Panc1 (cell line): ENCODE measurements around the gene SLC4A5. TPM values are rescaled to one million over a fixed set of nuclear protein-coding genes. Genes with fewer than 3 reads are reported as not detected.
A peak's percentile ranks its signal among the peaks of the same experiment; 100 is the strongest.

Experiments used
- ATAC-seq: fragments of 200-7000 bp; cut with Tn5 transposase; 2 replicates; pipeline ENCODE4 v1.9.1; 2020; ENCODE audit warnings: mild to moderate bottlenecking, moderate library complexity
- BruUV-seq: library from RNA; stranded (reverse); fragments of 400-500 nt; replicated peaks from 2 replicates; lab custom pipeline; 2021; lab: Mats Ljungman, UMichigan
- CTCF ChIA-PET: fragments of 300-600 bp; sonication (Branson Sonifier 250); formaldehyde crosslinking; loops from one replicate; lab custom pipeline; 2022; ENCODE audit warnings: antibody characterized with exemption; lab: Charles Lee
- POLR2A ChIA-PET: fragments of 300-600 bp; sonication (Branson Sonifier 250); formaldehyde crosslinking; loops from one replicate; lab custom pipeline; 2022; ENCODE audit warnings: antibody characterized with exemption; lab: Charles Lee
- DNase-seq: peaks from one replicate; pipeline ENCODE4 v3.0.0-alpha.2; 2010; ENCODE audit warnings: low read depth, low spot score
- H3K27ac ChIP-seq: 2 replicates; pipeline ENCODE4 v1.5.1; 2011; ENCODE audit warnings: mild to moderate bottlenecking, low read length, inconsistent platforms
- H3K27me3 ChIP-seq: fragments of 200-500 bp; sonication (Bioruptor generic); 2 replicates; pipeline ENCODE4 v1.6.0; 2014; ENCODE audit warnings: low read length, inconsistent platforms; ENCODE audit not compliant: control insufficient read depth, insufficient read depth
- H3K36me3 ChIP-seq: fragments of 200-500 bp; sonication (Bioruptor generic); 2 replicates; pipeline ENCODE4 v1.5.1; 2014; ENCODE audit warnings: inconsistent platforms, mild to moderate bottlenecking, low read length, moderate library complexity; ENCODE audit not compliant: control insufficient read depth, insufficient read depth
- H3K4me1 ChIP-seq: 2 replicates; pipeline ENCODE4 v1.5.1; 2011; ENCODE audit warnings: inconsistent platforms, mild to moderate bottlenecking, low read length, moderate library complexity; ENCODE audit not compliant: control insufficient read depth, insufficient read depth
- H3K4me3 ChIP-seq, 2 experiments: 2 replicates each; pipeline ENCODE4 v1.5.1; 2011 to 2012; ENCODE audit warnings: low read depth in 2 of 2, low read length in 2 of 2, mild to moderate bottlenecking in 2 of 2, inconsistent platforms in 1 of 2, moderate library complexity in 1 of 2
- H3K9me3 ChIP-seq: fragments of 200-500 bp; sonication (Bioruptor generic); 2 replicates; pipeline ENCODE4 v1.5.1; 2014; ENCODE audit warnings: low read depth, mild to moderate bottlenecking, inconsistent platforms, low read length, moderate library complexity; ENCODE audit not compliant: control insufficient read depth, insufficient read depth
- POLR2AphosphoS5 ChIP-seq: IDR thresholded peaks from 2 replicates; pipeline ENCODE4 v1.6.1; 2012; ENCODE audit warnings: mild to moderate bottlenecking, low read depth, low read length, moderate library complexity
- SIN3A ChIP-seq: IDR thresholded peaks from 2 replicates; pipeline ENCODE4 v1.6.1; 2012; ENCODE audit warnings: low read depth, mild to moderate bottlenecking, low read length, moderate library complexity, borderline replicate concordance; ENCODE audit not compliant: insufficient read depth
- TCF7L2 ChIP-seq: IDR thresholded peaks from 2 replicates; pipeline ENCODE4 v1.6.1; 2011; ENCODE audit warnings: mild to moderate bottlenecking, low read depth, low read length, inconsistent platforms
- in situ Hi-C: cut with HindIII; loops from 2 replicates; pipeline ENCODE4 v1.10.0; 2016; ENCODE audit warnings: low sequenced_read_pairs, low pct_unique_long_range_greater_than_20kb
- intact Hi-C: fragments of 100-400 bp; cut with micrococcal nuclease; formaldehyde crosslinking; loops from one replicate; pipeline ENCODE4 v1.10.0; 2022; ENCODE audit not compliant: unreplicated experiment
- total RNA-seq: library from RNA; stranded (reverse); gene quantifications from one replicate; pipeline ENCODE4 v1.2.1, GENCODE V29; 2021; ENCODE audit not compliant: unreplicated experiment
- TF ChIP-seq, protein P1 (sequence below), 2 experiments: IDR thresholded peaks; 2 replicates each; pipeline ENCODE4 v1.6.1; 2011 to 2012; ENCODE audit warnings: low read depth in 2 of 2, control low read depth in 1 of 2, low read length in 1 of 2, mild to moderate bottlenecking in 1 of 2, moderate library complexity in 1 of 2; ENCODE audit not compliant: insufficient read depth in 1 of 2
- TF ChIP-seq, protein P2 (sequence below): fragments of 450-650 bp; IDR thresholded peaks from 2 replicates; pipeline ENCODE4 v1.5.1; 2017; ENCODE audit warnings: mild to moderate bottlenecking

The SLC4A5 gene
- total RNA-seq, 1 experiment from 2014 or later = 1.2 TPM

DNA sequence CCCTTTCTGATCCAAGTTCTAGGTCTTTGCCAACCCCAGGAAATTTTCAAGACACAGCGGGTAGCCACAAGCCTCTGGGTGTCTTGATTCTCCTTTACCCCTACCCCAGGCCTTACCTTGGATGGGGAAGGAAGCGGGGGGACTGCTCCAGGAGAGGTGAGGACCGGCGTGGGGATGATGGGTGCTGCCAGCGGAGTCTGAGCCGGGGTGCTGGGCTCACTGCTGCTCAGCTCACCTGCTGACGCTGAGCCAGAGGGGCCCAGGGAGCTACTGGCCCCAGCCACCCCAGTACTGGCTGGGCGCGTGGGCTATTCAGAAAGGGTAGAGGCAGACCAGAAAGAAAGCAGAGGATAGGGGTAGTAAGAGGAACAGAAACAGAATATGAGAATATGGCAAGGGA, 28.2 kb upstream of the SLC4A5 start:
- TF ChIP-seq, protein P1, sequence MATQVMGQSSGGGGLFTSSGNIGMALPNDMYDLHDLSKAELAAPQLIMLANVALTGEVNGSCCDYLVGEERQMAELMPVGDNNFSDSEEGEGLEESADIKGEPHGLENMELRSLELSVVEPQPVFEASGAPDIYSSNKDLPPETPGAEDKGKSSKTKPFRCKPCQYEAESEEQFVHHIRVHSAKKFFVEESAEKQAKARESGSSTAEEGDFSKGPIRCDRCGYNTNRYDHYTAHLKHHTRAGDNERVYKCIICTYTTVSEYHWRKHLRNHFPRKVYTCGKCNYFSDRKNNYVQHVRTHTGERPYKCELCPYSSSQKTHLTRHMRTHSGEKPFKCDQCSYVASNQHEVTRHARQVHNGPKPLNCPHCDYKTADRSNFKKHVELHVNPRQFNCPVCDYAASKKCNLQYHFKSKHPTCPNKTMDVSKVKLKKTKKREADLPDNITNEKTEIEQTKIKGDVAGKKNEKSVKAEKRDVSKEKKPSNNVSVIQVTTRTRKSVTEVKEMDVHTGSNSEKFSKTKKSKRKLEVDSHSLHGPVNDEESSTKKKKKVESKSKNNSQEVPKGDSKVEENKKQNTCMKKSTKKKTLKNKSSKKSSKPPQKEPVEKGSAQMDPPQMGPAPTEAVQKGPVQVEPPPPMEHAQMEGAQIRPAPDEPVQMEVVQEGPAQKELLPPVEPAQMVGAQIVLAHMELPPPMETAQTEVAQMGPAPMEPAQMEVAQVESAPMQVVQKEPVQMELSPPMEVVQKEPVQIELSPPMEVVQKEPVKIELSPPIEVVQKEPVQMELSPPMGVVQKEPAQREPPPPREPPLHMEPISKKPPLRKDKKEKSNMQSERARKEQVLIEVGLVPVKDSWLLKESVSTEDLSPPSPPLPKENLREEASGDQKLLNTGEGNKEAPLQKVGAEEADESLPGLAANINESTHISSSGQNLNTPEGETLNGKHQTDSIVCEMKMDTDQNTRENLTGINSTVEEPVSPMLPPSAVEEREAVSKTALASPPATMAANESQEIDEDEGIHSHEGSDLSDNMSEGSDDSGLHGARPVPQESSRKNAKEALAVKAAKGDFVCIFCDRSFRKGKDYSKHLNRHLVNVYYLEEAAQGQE (IDR thresholded peaks at IDR 0.05; ENCODE audit: insufficient read depth in 1 of 2, low read depth in 2 of 2, low read length in 1 of 2) = no peak
- TF ChIP-seq SIN3A = no peak
- no peak for TF ChIP-seq POLR2AphosphoS5
- TF ChIP-seq, protein P2, sequence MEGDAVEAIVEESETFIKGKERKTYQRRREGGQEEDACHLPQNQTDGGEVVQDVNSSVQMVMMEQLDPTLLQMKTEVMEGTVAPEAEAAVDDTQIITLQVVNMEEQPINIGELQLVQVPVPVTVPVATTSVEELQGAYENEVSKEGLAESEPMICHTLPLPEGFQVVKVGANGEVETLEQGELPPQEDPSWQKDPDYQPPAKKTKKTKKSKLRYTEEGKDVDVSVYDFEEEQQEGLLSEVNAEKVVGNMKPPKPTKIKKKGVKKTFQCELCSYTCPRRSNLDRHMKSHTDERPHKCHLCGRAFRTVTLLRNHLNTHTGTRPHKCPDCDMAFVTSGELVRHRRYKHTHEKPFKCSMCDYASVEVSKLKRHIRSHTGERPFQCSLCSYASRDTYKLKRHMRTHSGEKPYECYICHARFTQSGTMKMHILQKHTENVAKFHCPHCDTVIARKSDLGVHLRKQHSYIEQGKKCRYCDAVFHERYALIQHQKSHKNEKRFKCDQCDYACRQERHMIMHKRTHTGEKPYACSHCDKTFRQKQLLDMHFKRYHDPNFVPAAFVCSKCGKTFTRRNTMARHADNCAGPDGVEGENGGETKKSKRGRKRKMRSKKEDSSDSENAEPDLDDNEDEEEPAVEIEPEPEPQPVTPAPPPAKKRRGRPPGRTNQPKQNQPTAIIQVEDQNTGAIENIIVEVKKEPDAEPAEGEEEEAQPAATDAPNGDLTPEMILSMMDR = no peak
- no peak for TF ChIP-seq TCF7L2
- ChIA-PET CTCF (no interaction called here), POLR2A (interaction anchor here (0.6 kb wide), 1 partner anchor 583 kb away, joined by 3 read pairs; no protein-coding TSS in a partner anchor)
- H3K4me1 ChIP-seq = no peaks in the 10 kb centered on the region
- BruUV-seq = no TSS peak
- no peaks in the 10 kb centered on the region for H3K9me3 ChIP-seq
- intact Hi-C loops (no loop called here), in situ Hi-C loops (no loop called here)
- DNase-seq (no peak), ATAC-seq (no peak)
- H3K27ac ChIP-seq = no peak overlapping the region
- no peak overlapping the region for H3K4me3 ChIP-seq
- peaks cover 18% of the 10 kb centered on the region; the same call in 1 of the 2 replicates for H3K36me3 ChIP-seq
- H3K27me3 ChIP-seq = no peaks in the 10 kb centered on the region

DNA sequence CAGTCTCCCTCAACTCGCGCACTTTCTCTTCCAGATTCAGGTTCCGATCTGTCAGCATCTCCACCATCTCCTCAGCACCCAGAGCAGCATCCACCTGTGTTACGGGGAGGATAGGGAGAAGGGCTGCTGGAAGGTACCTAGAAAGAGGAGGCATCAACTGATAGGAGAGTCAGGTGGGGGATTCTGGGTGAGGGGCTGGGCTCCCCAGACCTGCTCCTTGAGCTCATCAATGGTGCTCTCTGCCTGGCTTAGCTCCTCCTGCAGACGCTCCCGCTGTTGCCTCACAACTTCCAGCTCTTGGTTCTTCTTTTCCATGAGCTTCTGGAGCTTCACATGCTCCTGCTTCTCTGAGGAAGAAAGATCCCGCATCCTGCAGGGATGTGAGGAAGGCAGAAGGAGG, 26.8 kb upstream of the SLC4A5 start:
- H3K36me3 ChIP-seq = peaks cover 18% of the 10 kb centered on the region; the same call in 1 of the 2 replicates
- intact Hi-C loops (no loop called here), in situ Hi-C loops (no loop called here)
- ATAC-seq = no peak
- TF ChIP-seq POLR2AphosphoS5 = no peak
- TF ChIP-seq, protein P1 (IDR thresholded peaks at IDR 0.05; ENCODE audit: insufficient read depth in 1 of 2, low read depth in 2 of 2, low read length in 1 of 2) = no peak
- no peak for TF ChIP-seq TCF7L2
- TF ChIP-seq, protein P2 = no peak
- TF ChIP-seq SIN3A = no peak
- BruUV-seq = TSS peak; percentile 83
- no peaks in the 10 kb centered on the region for H3K4me1 ChIP-seq
- H3K9me3 ChIP-seq = no peaks in the 10 kb centered on the region
- H3K27ac ChIP-seq = no peak overlapping the region
- no peak overlapping the region for H3K4me3 ChIP-seq
- H3K27me3 ChIP-seq = no peaks in the 10 kb centered on the region
- no peak for DNase-seq
- CTCF ChIA-PET = no interaction called here
- POLR2A ChIA-PET = no interaction called here
